Activated CD8-positive, alpha-beta T cell treated with anti-CD3 and anti-CD28 coated beads for 36 hours (primary cell): ENCODE data around the gene ZNF521. TPM values are rescaled to one million over a fixed set of nuclear protein-coding genes. Genes with fewer than 3 reads are reported as not detected.

Experiments used
- ATAC-seq: fragments of 200-7000 bp; cut with Tn5 transposase; one replicate; pipeline ENCODE4 v1.10.0; 2021; ENCODE audit warnings: mild to moderate bottlenecking, moderate library complexity
- CTCF ChIA-PET: fragments of 350-600 bp; sonication (Branson Sonifier 250); formaldehyde crosslinking; loops from one replicate; lab custom pipeline; 2021; ENCODE audit warnings: antibody characterized with exemption; lab: Charles Lee
- POLR2A ChIA-PET: fragments of 350-600 bp; sonication (Branson Sonifier 250); formaldehyde crosslinking; loops from one replicate; lab custom pipeline; 2021; ENCODE audit warnings: antibody characterized with exemption; lab: Charles Lee
- DNase-seq: peaks from one replicate; pipeline ENCODE4 v3.0.0-alpha.2; 2020
- H3K27ac Mint-ChIP-seq: one replicate; pipeline ENCODE4 v1.8.0; 2021; ENCODE audit warnings: mild to moderate bottlenecking, mixed read lengths
- H3K27me3 Mint-ChIP-seq: one replicate; pipeline ENCODE4 v1.8.0; 2021; ENCODE audit warnings: mixed read lengths
- H3K36me3 Mint-ChIP-seq: one replicate; pipeline ENCODE4 v1.8.0; 2021; ENCODE audit warnings: low read depth, mixed read lengths
- H3K4me1 Mint-ChIP-seq: one replicate; pipeline ENCODE4 v1.8.0; 2021; ENCODE audit warnings: low read depth, mixed read lengths
- H3K4me3 Mint-ChIP-seq: one replicate; pipeline ENCODE4 v1.8.0; 2021; ENCODE audit warnings: mild to moderate bottlenecking, moderate library complexity, mixed read lengths
- H3K9me3 Mint-ChIP-seq: one replicate; pipeline ENCODE4 v1.8.0; 2021; ENCODE audit warnings: mixed read lengths
- intact Hi-C: fragments of 100-400 bp; cut with micrococcal nuclease; formaldehyde crosslinking; loops from one replicate; pipeline ENCODE4 v1.10.0; 2022
- total RNA-seq, 2 experiments: library from RNA; stranded (reverse); gene quantifications; one replicate each; pipeline ENCODE4 v1.2.3, GENCODE V29; 2021
- TF ChIP-seq, protein P1 (sequence below): fragments of 200-600 bp; IDR thresholded peaks from one replicate; pipeline ENCODE4 v1.8.0; 2022; ENCODE audit warnings: antibody characterized with exemption, mild to moderate bottlenecking

Gene ZNF521
- total RNA-seq, 2 experiments from 2014 or later, result not detected

DNA sequence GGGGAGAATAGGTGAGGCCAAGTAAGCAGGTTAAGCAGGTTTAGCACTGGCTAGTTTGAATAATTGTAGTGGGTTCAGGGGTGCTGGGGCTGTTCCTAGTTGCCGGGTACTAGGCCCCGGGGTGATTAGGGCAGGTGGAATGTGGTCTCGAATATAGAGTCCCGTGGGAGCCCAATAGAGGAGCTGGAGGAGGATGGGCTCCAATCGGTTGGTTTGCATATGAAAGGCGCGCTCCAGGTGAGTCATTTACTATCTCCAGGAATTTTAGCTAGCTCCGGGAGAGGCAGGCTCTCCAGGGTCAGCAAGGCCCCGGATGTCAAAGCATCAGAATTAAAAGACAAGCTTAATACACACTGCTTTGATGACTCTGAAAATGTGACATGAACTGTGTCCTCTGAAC lies 304.0 kb downstream of the ZNF521 start:
- H3K36me3 Mint-ChIP-seq, result no peaks in the 10 kb centered on the region
- DNase-seq (no peak), ATAC-seq (no peak)
- H3K4me3 Mint-ChIP-seq, result no peak overlapping the region
- no peaks in the 10 kb centered on the region for H3K9me3 Mint-ChIP-seq
- TF ChIP-seq, protein P1, sequence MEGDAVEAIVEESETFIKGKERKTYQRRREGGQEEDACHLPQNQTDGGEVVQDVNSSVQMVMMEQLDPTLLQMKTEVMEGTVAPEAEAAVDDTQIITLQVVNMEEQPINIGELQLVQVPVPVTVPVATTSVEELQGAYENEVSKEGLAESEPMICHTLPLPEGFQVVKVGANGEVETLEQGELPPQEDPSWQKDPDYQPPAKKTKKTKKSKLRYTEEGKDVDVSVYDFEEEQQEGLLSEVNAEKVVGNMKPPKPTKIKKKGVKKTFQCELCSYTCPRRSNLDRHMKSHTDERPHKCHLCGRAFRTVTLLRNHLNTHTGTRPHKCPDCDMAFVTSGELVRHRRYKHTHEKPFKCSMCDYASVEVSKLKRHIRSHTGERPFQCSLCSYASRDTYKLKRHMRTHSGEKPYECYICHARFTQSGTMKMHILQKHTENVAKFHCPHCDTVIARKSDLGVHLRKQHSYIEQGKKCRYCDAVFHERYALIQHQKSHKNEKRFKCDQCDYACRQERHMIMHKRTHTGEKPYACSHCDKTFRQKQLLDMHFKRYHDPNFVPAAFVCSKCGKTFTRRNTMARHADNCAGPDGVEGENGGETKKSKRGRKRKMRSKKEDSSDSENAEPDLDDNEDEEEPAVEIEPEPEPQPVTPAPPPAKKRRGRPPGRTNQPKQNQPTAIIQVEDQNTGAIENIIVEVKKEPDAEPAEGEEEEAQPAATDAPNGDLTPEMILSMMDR, result no peak
- H3K4me1 Mint-ChIP-seq, result no peaks in the 10 kb centered on the region
- H3K27me3 Mint-ChIP-seq, result no peaks in the 10 kb centered on the region
- POLR2A ChIA-PET, result no interaction called here
- H3K27ac Mint-ChIP-seq, result no peak overlapping the region
- CTCF ChIA-PET, result no interaction called here
- intact Hi-C loops, result no loop called here

DNA sequence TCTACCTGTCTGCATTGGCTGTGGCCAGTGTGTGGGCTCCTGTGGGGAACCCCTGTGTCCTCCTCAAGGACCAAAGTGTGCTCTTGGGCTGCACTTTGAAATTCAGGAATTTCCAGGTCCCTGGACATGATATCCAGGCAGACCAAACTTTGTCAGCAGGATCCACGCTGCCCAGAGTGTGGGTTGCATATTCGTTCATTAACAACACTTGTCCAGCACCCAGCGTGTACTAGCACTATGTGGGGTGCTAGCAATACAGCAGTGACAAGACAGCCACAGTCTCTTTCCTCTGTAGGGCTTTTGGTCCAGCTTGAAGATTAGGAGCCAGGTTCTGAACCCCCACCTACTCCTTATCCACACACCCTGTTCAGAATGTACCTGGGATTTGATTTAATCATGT lies 304.5 kb downstream of the ZNF521 start:
- no peaks in the 10 kb centered on the region for H3K4me1 Mint-ChIP-seq
- intact Hi-C loops, result no loop called here
- DNase-seq (no peak), ATAC-seq (no peak)
- TF ChIP-seq, protein P1, result no peak
- H3K27me3 Mint-ChIP-seq, result no peaks in the 10 kb centered on the region
- no peak overlapping the region for H3K27ac Mint-ChIP-seq
- H3K9me3 Mint-ChIP-seq, result no peaks in the 10 kb centered on the region
- ChIA-PET POLR2A (no interaction called here), CTCF (no interaction called here)
- H3K36me3 Mint-ChIP-seq, result no peaks in the 10 kb centered on the region
- H3K4me3 Mint-ChIP-seq, result no peak overlapping the region

DNA sequence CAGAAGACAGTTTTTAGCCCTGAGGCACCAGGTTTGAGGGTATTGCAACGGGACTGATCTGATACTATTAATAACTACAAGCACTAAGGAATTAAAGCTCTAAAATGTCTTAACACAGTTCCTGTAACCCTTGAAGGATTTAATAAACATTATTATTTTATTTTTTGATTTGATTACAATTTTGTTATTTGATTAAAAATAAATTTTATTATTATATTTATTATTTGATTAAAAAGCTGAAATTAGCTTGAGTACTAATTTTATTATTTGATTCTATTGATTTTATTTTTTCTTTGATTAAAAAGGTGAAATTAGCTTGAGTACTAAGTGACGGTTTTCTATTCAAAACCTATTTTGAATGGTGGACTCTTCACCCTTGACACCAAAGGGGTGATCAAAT lies 307.3 kb downstream of the ZNF521 start:
- no peak overlapping the region for H3K4me3 Mint-ChIP-seq
- intact Hi-C loops, result no loop called here
- ATAC-seq (no peak), DNase-seq (no peak)
- H3K9me3 Mint-ChIP-seq, result no peaks in the 10 kb centered on the region
- no peaks in the 10 kb centered on the region for H3K27me3 Mint-ChIP-seq
- TF ChIP-seq, protein P1, result no peak
- H3K27ac Mint-ChIP-seq, result no peak overlapping the region
- H3K36me3 Mint-ChIP-seq, result no peaks in the 10 kb centered on the region
- POLR2A ChIA-PET, result no interaction called here
- no peaks in the 10 kb centered on the region for H3K4me1 Mint-ChIP-seq
- CTCF ChIA-PET, result no interaction called here

DNA sequence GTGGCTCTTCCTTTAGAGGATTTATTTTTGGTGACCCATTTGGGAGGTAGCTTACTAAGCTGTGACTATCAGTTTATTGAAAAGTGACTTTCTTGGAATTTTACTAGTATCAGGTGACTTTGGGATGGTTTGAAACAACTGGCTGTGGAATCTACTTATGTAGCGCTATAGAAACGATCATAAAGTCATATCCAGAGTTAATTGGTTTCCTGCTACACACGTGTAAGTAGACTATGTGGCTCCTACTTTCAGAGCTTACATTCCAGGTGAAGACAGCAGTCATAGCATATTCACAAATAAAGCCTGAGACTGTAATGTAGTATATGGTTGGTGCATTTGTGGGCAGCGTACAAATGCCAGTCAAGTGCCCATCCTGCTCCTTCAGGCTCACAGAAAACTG lies 308.9 kb downstream of the ZNF521 start:
- ATAC-seq (no peak), DNase-seq (no peak)
- Mint-ChIP-seq H3K36me3 (no peaks in the 10 kb centered on the region), H3K27ac (no peak overlapping the region), H3K27me3 (no peaks in the 10 kb centered on the region), H3K4me3 (no peak overlapping the region), H3K9me3 (no peaks in the 10 kb centered on the region), H3K4me1 (no peaks in the 10 kb centered on the region)
- POLR2A ChIA-PET, result no interaction called here
- CTCF ChIA-PET, result no interaction called here
- TF ChIP-seq, protein P1, result no peak
- intact Hi-C loops, result no loop called here

DNA sequence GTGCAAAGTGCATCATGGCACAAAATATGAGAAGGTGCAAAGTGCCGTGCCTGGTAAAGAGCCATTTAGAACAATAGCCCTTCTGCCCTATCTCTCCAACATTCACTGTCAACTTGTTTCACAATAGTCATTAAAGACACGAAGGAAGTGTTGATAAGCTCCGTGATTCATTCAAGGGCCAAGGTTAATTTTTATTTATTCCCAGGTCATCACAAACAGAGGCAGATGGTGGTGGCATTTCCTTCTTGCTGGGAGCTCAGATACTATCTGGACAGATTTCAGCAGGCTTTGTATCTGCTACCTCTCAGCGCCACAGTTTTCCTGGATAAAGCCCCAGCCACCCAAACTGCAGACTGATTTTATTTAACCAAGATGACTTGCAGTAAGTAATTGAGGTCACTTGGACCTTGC lies 309.3 kb downstream of the ZNF521 start:
- Mint-ChIP-seq H3K27me3 (no peaks in the 10 kb centered on the region), H3K4me1 (no peaks in the 10 kb centered on the region), H3K36me3 (no peaks in the 10 kb centered on the region), H3K9me3 (no peaks in the 10 kb centered on the region), H3K27ac (no peak overlapping the region), H3K4me3 (no peak overlapping the region)
- ATAC-seq (no peak), DNase-seq (no peak)
- intact Hi-C loops, result no loop called here
- ChIA-PET CTCF (no interaction called here), POLR2A (interaction anchor here (0.6 kb wide), 1 partner anchor 12 kb away, joined by 3 read pairs; no protein-coding TSS in a partner anchor)
- TF ChIP-seq, protein P1, result no peak
